Vagina (tissue), 2 donors: Measurements from ENCODE around the gene KNDC1.

ENCODE experiments used
- POLR2A ChIP-seq, 2 donors: fragments of 450-650 bp; IDR thresholded peaks; one replicate each; pipeline ENCODE4 v1.6.1; 2017; ENCODE audit warnings: antibody characterized with exemption in 2 of 2, mild to moderate bottlenecking in 2 of 2, moderate library complexity in 2 of 2
- POLR2AphosphoS5 ChIP-seq, 2 donors: sonication (generic); formaldehyde crosslinking; IDR thresholded peaks; one replicate each; pipeline ENCODE4 v1.9.0; 2017; ENCODE audit warnings: antibody characterized with exemption in 2 of 2, mild to moderate bottlenecking in 2 of 2, low read depth in 1 of 2; ENCODE audit not compliant: insufficient read depth in 1 of 2
- TF ChIP-seq, protein P1 (sequence below), 3 experiments: fragments of 450-650 bp in 2 of 3; fragments of 200-600 bp in 1 of 3; sonication (generic) in 1 of 3; IDR thresholded peaks; one replicate each; pipeline ENCODE4 v1.5.1; 2017 to 2019; ENCODE audit warnings: antibody characterized with exemption in 3 of 3, mild to moderate bottlenecking in 2 of 3, moderate library complexity in 2 of 3

DNA sequence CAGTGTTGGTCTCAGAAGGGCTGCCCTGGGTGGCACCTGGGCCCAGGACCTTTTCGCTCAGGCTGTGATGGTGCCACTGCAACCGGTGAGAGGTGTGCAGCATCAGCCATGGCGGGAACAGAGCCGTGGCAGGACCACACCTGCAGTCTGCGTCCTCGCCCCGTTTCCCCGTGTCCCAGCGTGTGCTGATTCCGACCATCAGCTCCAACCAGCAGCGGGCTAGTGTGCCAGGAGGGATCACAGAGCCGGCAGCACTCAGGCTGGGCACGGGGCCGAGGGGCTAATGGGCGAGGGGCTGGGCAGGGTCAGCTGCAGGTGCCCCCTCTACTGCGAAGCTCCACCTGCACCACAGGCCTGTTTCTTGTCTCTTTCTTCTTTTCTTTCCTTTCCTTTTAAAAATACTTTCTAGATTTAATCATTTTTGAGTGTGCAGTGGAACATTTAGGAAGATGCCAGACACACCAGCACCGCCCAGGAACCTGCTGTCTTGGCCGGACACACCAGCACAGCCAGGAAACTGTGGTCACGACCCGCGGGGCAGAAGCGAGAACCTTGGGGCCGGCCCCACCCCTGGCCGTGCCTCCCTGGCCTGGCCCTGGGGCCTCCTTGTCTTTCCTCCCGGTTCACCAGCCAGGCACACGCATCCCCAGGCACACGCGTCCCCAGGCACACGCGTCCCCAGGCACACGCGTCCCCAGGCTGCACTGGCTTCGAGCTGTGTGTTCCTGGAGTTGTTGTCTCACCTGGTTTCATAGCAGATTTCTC, 37.7 kb upstream of the KNDC1 start:
- TF ChIP-seq, protein P1, sequence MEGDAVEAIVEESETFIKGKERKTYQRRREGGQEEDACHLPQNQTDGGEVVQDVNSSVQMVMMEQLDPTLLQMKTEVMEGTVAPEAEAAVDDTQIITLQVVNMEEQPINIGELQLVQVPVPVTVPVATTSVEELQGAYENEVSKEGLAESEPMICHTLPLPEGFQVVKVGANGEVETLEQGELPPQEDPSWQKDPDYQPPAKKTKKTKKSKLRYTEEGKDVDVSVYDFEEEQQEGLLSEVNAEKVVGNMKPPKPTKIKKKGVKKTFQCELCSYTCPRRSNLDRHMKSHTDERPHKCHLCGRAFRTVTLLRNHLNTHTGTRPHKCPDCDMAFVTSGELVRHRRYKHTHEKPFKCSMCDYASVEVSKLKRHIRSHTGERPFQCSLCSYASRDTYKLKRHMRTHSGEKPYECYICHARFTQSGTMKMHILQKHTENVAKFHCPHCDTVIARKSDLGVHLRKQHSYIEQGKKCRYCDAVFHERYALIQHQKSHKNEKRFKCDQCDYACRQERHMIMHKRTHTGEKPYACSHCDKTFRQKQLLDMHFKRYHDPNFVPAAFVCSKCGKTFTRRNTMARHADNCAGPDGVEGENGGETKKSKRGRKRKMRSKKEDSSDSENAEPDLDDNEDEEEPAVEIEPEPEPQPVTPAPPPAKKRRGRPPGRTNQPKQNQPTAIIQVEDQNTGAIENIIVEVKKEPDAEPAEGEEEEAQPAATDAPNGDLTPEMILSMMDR (IDR thresholded peaks at IDR 0.05) = no peak
- TF ChIP-seq POLR2A (IDR thresholded peaks at IDR 0.05) (no peak), POLR2AphosphoS5 (IDR thresholded peaks at IDR 0.05; ENCODE audit: insufficient read depth in 1 of 2, low read depth in 1 of 2) (no peak)
